Adrenal gland (tissue), 12 donors: ENCODE data around the gene SLC41A1. TPM values are rescaled to one million over a fixed set of nuclear protein-coding genes. Genes with fewer than 3 reads are reported as not detected.

Experiments used
- DNase-seq, 7 donors: peaks; one replicate each; pipeline ENCODE4 v3.0.0-alpha.2; 2019 to 2020
- H3K27ac ChIP-seq, 5 donors: fragments of 200-600 bp; sonication (generic) in 4 of 5; 1 replicate in 3 of 5; 2 replicates in 2 of 5; pipeline versions ENCODE4 v1.5.1 to v1.8.0; 2016 to 2020; ENCODE audit warnings: mild to moderate bottlenecking in 1 of 5
- H3K27me3 ChIP-seq: fragments of 200-600 bp; 2 replicates; pipeline ENCODE4 v1.8.0; 2021
- H3K36me3 ChIP-seq, 2 donors: fragments of 200-600 bp; replicated peaks in 1 of 2; 1 replicate in 1 of 2; 2 replicates in 1 of 2; pipeline versions ENCODE4 v1.5.1 to v1.8.0; 2018 to 2022
- H3K4me1 ChIP-seq, 2 donors: fragments of 200-600 bp; replicated peaks in 1 of 2; 1 replicate in 1 of 2; 2 replicates in 1 of 2; pipeline versions ENCODE4 v1.5.1 to v1.8.0; 2018 to 2021
- H3K4me3 ChIP-seq, 4 donors: fragments of 200-600 bp; sonication (generic) in 3 of 4; one replicate each; pipeline ENCODE4 v1.5.1; 2016 to 2018
- H3K9me3 ChIP-seq, 3 donors: fragments of 200-600 bp; sonication (generic) in 1 of 3; replicated peaks in 1 of 3; 1 replicate in 2 of 3; 2 replicates in 1 of 3; pipeline versions ENCODE4 v1.5.1 to v1.8.0; 2016 to 2021
- POLR2A ChIP-seq, 2 donors: fragments of 450-650 bp; IDR thresholded peaks; one replicate each; pipeline ENCODE4 v1.6.1; 2017; ENCODE audit warnings: antibody characterized with exemption in 2 of 2, mild to moderate bottlenecking in 2 of 2, moderate library complexity in 1 of 2
- WGBS, 4 donors: extraction: QIAGEN DNeasy Blood & Tissue Kit in 2 of 4; methylation state at CpG; one replicate each; pipeline versions ENCODE4 v1.1.5 to v1.1.7; 2013 to 2017; 5-methylcytosine and 5-hydroxymethylcytosine counted together
- intact Hi-C, 2 donors: fragments of 100-400 bp; cut with DNase I; formaldehyde crosslinking; loops; one replicate each; pipeline versions ENCODE4 v1.14.1 to v1.15.0; 2022 to 2023
- polyA plus RNA-seq, 3 donors: library from polyadenylated mRNA; stranded (reverse); fragments of 200-250 nt in 2 of 3; fragments of 350-450 nt in 1 of 3; fragmentation: Illumina TruSeq in 1 of 3; extraction: RNeasy Lipid Tissue Mini Kit (QIAGEN cat#74804) in 1 of 3; gene quantifications; one replicate each; pipeline ENCODE4 v1.2.3, GENCODE V29; 2013 to 2014
- total RNA-seq, 9 donors: library from RNA; depleted of rRNA in 4 of 9; stranded (reverse); fragments of >200 nt in 4 of 9; fragments of 120-200 nt in 1 of 9; fragmentation: NEBNext Ultra II Directional in 1 of 9; extraction: Animal tissue kit (Norgen Biotek cat#: 25700) in 1 of 9; gene quantifications; one replicate each; pipeline versions ENCODE4 v1.1.0 to v1.2.4, GENCODE V29; 2013 to 2023
- TF ChIP-seq, protein P1 (sequence below), 6 experiments: fragments of 450-650 bp in 4 of 6; fragments of 200-600 bp in 2 of 6; sonication (generic) in 1 of 6; IDR thresholded peaks; 1 replicate in 5 of 6; 2 replicates in 1 of 6; pipeline versions ENCODE4 v1.5.1 to v1.8.0; 2016 to 2021; ENCODE audit warnings: antibody characterized with exemption in 6 of 6, mild to moderate bottlenecking in 2 of 6, moderate library complexity in 1 of 6
- donor health status: healthy with polysubstance abuse.
- donor health status: Bipolar disorder and iron deficiency.
- donor health status: DM: yes; HTN: yes; CAD: no.
- donor health status: DM: no; HTN: no; CAD: no.
- donor health status: DM: no; HTN: no; CAD: no.
- donor health status: DM: yes; HTN: yes; CAD: no.

SLC41A1 gene
- total and polyA plus RNA-seq, 12 donors = 8.9 to 143 (median 34.0) TPM

DNA sequence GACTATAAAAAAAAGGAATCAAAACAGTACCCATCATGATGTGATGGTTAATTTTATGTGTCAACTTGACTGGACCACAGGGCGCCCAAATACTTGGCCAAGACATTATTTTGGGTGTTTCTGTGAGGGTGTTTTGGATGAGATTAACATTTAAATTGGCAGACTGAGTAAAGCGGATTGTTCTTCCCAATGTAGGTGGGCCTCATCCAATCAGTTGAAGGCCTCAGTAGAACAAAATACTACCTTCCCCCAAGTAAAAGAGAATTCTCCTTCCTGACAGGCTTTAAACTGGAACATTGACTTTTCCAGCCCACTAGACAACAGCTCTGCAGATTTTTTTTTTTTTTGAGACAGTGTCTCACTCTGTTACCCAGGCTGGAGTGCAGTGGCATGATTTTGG is 48.4 kb downstream of the SLC41A1 start:
- 93 to 97% (median 95%) methylated on average over 2 of the region's 2 CpGs for WGBS, 4 donors
- H3K4me3 ChIP-seq = no peak overlapping the region
- DNase-seq = no peak
- no peaks in the 10 kb centered on the region for H3K9me3 ChIP-seq
- no peaks in the 10 kb centered on the region for H3K27me3 ChIP-seq
- TF ChIP-seq, protein P1, sequence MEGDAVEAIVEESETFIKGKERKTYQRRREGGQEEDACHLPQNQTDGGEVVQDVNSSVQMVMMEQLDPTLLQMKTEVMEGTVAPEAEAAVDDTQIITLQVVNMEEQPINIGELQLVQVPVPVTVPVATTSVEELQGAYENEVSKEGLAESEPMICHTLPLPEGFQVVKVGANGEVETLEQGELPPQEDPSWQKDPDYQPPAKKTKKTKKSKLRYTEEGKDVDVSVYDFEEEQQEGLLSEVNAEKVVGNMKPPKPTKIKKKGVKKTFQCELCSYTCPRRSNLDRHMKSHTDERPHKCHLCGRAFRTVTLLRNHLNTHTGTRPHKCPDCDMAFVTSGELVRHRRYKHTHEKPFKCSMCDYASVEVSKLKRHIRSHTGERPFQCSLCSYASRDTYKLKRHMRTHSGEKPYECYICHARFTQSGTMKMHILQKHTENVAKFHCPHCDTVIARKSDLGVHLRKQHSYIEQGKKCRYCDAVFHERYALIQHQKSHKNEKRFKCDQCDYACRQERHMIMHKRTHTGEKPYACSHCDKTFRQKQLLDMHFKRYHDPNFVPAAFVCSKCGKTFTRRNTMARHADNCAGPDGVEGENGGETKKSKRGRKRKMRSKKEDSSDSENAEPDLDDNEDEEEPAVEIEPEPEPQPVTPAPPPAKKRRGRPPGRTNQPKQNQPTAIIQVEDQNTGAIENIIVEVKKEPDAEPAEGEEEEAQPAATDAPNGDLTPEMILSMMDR (IDR thresholded peaks at IDR 0.05) = no peak
- no peak for TF ChIP-seq POLR2A (IDR thresholded peaks at IDR 0.05)
- H3K4me1 ChIP-seq = no peaks in the 10 kb centered on the region
- H3K27ac ChIP-seq = no peak overlapping the region
- no peaks in the 10 kb centered on the region for H3K36me3 ChIP-seq
- intact Hi-C loops = no loop called here

DNA sequence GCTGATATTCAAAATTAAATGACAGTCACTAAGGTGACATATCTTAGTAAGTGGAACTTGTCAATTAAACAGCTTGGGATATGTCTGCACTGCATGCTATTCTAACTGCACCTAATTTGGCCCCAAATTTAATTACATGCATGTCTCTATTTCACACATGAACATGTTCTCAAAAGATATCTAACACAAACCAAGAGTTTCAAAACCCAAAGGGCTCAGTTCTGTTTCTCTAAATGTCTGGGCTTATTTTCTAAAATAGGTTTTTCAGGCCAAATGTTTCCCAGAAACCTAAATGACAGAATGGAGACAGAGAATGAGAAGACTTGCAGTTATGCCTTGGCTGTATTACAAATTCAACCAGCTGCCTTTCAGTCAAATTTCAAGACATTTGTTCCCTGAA is 49.0 kb downstream of the SLC41A1 start:
- H3K9me3 ChIP-seq = no peaks in the 10 kb centered on the region

DNA sequence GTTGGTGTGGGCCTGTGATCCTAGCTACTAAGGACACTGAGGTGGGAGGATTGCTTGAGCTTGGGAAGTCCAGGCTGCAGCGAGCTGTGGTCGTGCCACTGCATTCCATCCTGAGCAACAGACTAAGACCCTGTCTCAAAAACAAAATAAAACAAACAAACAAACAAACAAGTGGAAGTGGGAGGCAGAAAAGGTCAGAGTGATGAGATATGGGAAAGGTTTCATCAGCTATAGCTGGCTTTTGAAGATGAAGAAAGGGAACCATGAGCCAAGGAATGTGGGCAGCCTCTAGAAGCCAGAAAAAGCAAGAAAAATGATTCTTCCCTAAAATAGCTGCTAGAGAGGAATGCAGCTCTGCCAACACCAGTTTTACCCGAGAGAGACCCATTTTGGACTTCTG is 52.4 kb downstream of the SLC41A1 start:
- no peaks in the 10 kb centered on the region for H3K4me1 ChIP-seq
- no peak for DNase-seq
- H3K4me3 ChIP-seq = no peak overlapping the region
- no peak overlapping the region for H3K27ac ChIP-seq
- H3K36me3 ChIP-seq = no peaks in the 10 kb centered on the region
- no peaks in the 10 kb centered on the region for H3K9me3 ChIP-seq
- 82 to 90% (median 85%) methylated on average over 3 of the region's 3 CpGs for WGBS, 4 donors
- no peaks in the 10 kb centered on the region for H3K27me3 ChIP-seq
- TF ChIP-seq, protein P1 (IDR thresholded peaks at IDR 0.05) = no peak
- TF ChIP-seq POLR2A (IDR thresholded peaks at IDR 0.05) = no peak
- intact Hi-C loops = no loop called here

More for the DNA sequence above, 49.0 kb downstream of the SLC41A1 start:
- DNase-seq = no peak
- no peaks in the 10 kb centered on the region for H3K36me3 ChIP-seq
- no peaks in the 10 kb centered on the region for H3K4me1 ChIP-seq
- H3K27me3 ChIP-seq = no peaks in the 10 kb centered on the region
- TF ChIP-seq, protein P1 (IDR thresholded peaks at IDR 0.05) = no peak
- TF ChIP-seq POLR2A (IDR thresholded peaks at IDR 0.05) = no peak
- H3K4me3 ChIP-seq = no peak overlapping the region
- no peak overlapping the region for H3K27ac ChIP-seq
- intact Hi-C loops = no loop called here

DNA sequence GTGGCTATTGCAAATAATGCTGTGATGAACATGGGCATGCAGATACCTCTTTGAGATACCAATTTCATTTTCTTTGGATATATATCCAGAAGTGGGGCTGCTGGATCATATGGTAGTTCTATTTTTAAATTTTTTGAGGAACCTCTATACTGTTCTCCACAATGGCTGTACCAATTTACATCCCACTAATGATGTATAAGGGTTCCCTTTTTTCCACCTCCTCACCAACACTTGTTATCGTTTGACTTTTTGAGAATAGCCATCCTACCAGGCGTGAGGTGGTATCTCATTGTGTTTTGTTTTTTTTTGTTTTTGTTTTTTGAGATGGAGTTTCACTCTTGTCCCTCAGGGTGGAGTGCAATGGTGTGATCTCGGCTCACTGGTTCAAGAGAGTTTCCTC is 56.4 kb downstream of the SLC41A1 start:
- H3K27me3 ChIP-seq = no peaks in the 10 kb centered on the region
- H3K4me1 ChIP-seq = no peaks in the 10 kb centered on the region
- no peak overlapping the region for H3K27ac ChIP-seq
- no peak for TF ChIP-seq POLR2A (IDR thresholded peaks at IDR 0.05)
- TF ChIP-seq, protein P1 (IDR thresholded peaks at IDR 0.05) = no peak
- no peaks in the 10 kb centered on the region for H3K36me3 ChIP-seq
- DNase-seq = no peak
- WGBS, 4 donors = 90 to 98% (median 93%) methylated on average over 3 of the region's 3 CpGs
- intact Hi-C loops = no loop called here
- H3K4me3 ChIP-seq = no peak overlapping the region
- no peaks in the 10 kb centered on the region for H3K9me3 ChIP-seq
